Trophoblast cell (in vitro differentiated cells and primary cell): ENCODE results near the gene COL23A1.
"Not testable (repeated sequence)": the region's sequence is repeated elsewhere in the genome, so short reads cannot be mapped to it uniquely, and the experiment has no call there.

Experiments used
- DNase-seq, 2 donors: peaks; one replicate each; pipeline ENCODE4 v3.0.0-alpha.2; 2016
- H2AFZ ChIP-seq: 2 replicates; pipeline ENCODE4 v1.6.1; 2013; ENCODE audit warnings: low read length, moderate library complexity, mild to moderate bottlenecking; ENCODE audit not compliant: insufficient read depth, poor library complexity
- H2AK5ac ChIP-seq: 2 replicates; pipeline ENCODE4 v1.6.1; 2013; ENCODE audit warnings: mild to moderate bottlenecking, low read length
- H2BK120ac ChIP-seq: 2 replicates; pipeline ENCODE4 v1.6.1; 2013; ENCODE audit warnings: low read length, mild to moderate bottlenecking, moderate library complexity; ENCODE audit not compliant: insufficient read depth, poor library complexity
- H2BK12ac ChIP-seq: 2 replicates; pipeline ENCODE4 v1.6.1; 2013; ENCODE audit warnings: mild to moderate bottlenecking, low read length, moderate library complexity
- H2BK5ac ChIP-seq: 2 replicates; pipeline ENCODE4 v1.6.1; 2013; ENCODE audit warnings: low read length, low read depth, moderate library complexity, mild to moderate bottlenecking; ENCODE audit not compliant: poor library complexity
- H3K14ac ChIP-seq: 2 replicates; pipeline ENCODE4 v1.6.1; 2013; ENCODE audit warnings: mild to moderate bottlenecking, low read length
- H3K18ac ChIP-seq: 2 replicates; pipeline ENCODE4 v1.6.1; 2013; ENCODE audit warnings: mild to moderate bottlenecking, low read length
- H3K23ac ChIP-seq: 2 replicates; pipeline ENCODE4 v1.6.1; 2013; ENCODE audit warnings: low read length
- H3K27ac ChIP-seq: 2 replicates; pipeline ENCODE4 v1.5.1; 2013; ENCODE audit warnings: low read depth, mild to moderate bottlenecking, inconsistent platforms, low read length, moderate library complexity
- H3K27me3 ChIP-seq: 2 replicates; pipeline ENCODE4 v1.6.1; 2013; ENCODE audit warnings: inconsistent platforms, mild to moderate bottlenecking, low read length, moderate library complexity; ENCODE audit not compliant: insufficient read depth
- H3K36me3 ChIP-seq, 2 experiments: 1 replicate in 1 of 2; 2 replicates in 1 of 2; pipeline ENCODE4 v1.6.1; 2013; ENCODE audit warnings: low read length in 2 of 2, mild to moderate bottlenecking in 2 of 2, moderate library complexity in 1 of 2; ENCODE audit not compliant: insufficient read depth in 2 of 2, control insufficient read depth in 1 of 2
- H3K4ac ChIP-seq: 2 replicates; pipeline ENCODE4 v1.6.1; 2013; ENCODE audit warnings: low read depth, mild to moderate bottlenecking, low read length, moderate library complexity
- H3K4me1 ChIP-seq, 2 experiments: 1 replicate in 1 of 2; 2 replicates in 1 of 2; pipeline ENCODE4 v1.6.1; 2013; ENCODE audit warnings: low read length in 2 of 2, mild to moderate bottlenecking in 2 of 2, moderate library complexity in 1 of 2; ENCODE audit not compliant: insufficient read depth in 2 of 2, control insufficient read depth in 1 of 2
- H3K4me2 ChIP-seq: 2 replicates; pipeline ENCODE4 v1.6.1; 2013; ENCODE audit warnings: inconsistent platforms, mild to moderate bottlenecking, low read length, moderate library complexity
- H3K4me3 ChIP-seq: 2 replicates; pipeline ENCODE4 v1.5.1; 2013; ENCODE audit warnings: mild to moderate bottlenecking, low read depth, low read length, inconsistent platforms
- H3K79me1 ChIP-seq: one replicate; pipeline ENCODE4 v1.6.1; 2013; ENCODE audit warnings: low read length
- H3K79me2 ChIP-seq: 2 replicates; pipeline ENCODE4 v1.6.1; 2013; ENCODE audit warnings: low read length, mild to moderate bottlenecking; ENCODE audit not compliant: control insufficient read depth, insufficient read depth, poor library complexity
- H3K9ac ChIP-seq: 2 replicates; pipeline ENCODE4 v1.6.1; 2013; ENCODE audit warnings: mild to moderate bottlenecking, low read length
- H3K9me3 ChIP-seq: 2 replicates; pipeline ENCODE4 v1.6.1; 2013; ENCODE audit warnings: low read depth, mild to moderate bottlenecking, control low read depth, inconsistent platforms, low read length; ENCODE audit not compliant: insufficient read depth
- H4K12ac ChIP-seq: 2 replicates; pipeline ENCODE4 v1.6.1; 2013; ENCODE audit warnings: low read depth, mild to moderate bottlenecking, low read length, moderate library complexity
- H4K8ac ChIP-seq: 2 replicates; pipeline ENCODE4 v1.6.1; 2013; ENCODE audit warnings: low read depth, mild to moderate bottlenecking, low read length, moderate library complexity
- H4K91ac ChIP-seq: one replicate; pipeline ENCODE4 v1.6.1; 2013; ENCODE audit warnings: low read depth, mild to moderate bottlenecking, low read length, moderate library complexity
- WGBS: extraction: QIAGEN DNeasy Blood & Tissue Kit; methylation state at CpG from one replicate; pipeline ENCODE4 v1.1.7; 2013; ENCODE audit warnings: missing lambda C conversion rate; ENCODE audit not compliant: insufficient read length, insufficient coverage; ENCODE audit errors: extremely low coverage; 5-methylcytosine and 5-hydroxymethylcytosine counted together

The COL23A1 gene

DNA sequence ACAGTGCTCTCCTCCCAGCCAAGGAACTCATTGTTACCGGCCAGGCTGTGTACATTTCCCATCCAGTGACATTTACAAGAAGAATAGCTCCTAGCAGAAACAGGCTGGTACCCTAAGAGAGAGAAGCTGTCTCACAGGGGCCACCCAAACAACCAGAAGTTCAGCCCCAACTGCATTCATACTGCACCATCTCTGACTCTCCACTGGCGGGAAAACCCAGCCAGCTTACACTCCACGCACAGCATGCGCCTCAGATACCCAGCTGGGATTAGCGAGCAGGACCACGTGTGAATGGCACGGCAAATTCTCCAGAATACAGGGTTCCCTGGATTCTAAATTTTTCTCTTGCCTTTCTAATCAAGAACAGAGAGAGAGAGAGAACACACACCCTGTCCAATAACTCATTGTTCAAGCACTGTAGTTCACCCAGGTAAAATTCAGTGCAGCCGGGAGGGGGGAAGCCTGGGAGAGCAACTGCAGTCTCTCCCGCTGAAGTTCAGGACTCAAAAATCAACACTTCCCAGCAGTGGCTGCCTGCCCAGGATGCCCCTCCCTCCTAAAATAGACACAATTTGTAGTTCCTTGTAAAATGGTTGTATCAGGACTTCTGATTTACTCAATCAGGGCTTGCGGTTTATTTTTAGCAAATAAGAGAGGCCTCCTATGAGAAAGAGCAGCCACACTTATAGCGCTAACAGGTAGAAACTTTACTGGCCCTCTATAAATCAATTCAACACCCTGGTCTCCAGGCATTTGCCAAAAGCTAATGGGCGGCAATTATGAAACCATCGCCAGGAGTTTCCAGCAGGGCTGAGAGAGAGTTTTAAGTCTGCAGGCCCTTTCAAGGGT lies 2.2 kb downstream of the COL23A1 start:
- H3K23ac ChIP-seq: no peak overlapping the region
- no peak overlapping the region for H4K91ac ChIP-seq
- H4K12ac ChIP-seq: no peak overlapping the region
- peaks cover 6 to 10% of the 10 kb centered on the region in 2 experiments for H3K4me1 ChIP-seq
- no peak overlapping the region for H2BK120ac ChIP-seq
- no peaks in the 10 kb centered on the region for H3K79me2 ChIP-seq
- no peak overlapping the region for H3K4ac ChIP-seq
- no peak overlapping the region for H3K9ac ChIP-seq
- no peak overlapping the region for H2AFZ ChIP-seq
- no peak overlapping the region for H4K8ac ChIP-seq
- H3K4me2 ChIP-seq: no peak overlapping the region
- H2AK5ac ChIP-seq: no peak overlapping the region
- no CpG with 5 or more reads among the region's 13 CpGs for WGBS
- no peak overlapping the region for H3K27ac ChIP-seq
- peaks cover 8% of the 10 kb centered on the region for H3K9me3 ChIP-seq
- DNase-seq: no peak
- no peak overlapping the region for H3K4me3 ChIP-seq
- peaks cover 17% of the 10 kb centered on the region for H3K27me3 ChIP-seq
- H3K18ac ChIP-seq: no peak overlapping the region
- no peak overlapping the region for H2BK12ac ChIP-seq
- H3K79me1 ChIP-seq: no peaks in the 10 kb centered on the region
- no peaks in the 10 kb centered on the region for H3K36me3 ChIP-seq
- no peak overlapping the region for H3K14ac ChIP-seq
- no peak overlapping the region for H2BK5ac ChIP-seq

DNA sequence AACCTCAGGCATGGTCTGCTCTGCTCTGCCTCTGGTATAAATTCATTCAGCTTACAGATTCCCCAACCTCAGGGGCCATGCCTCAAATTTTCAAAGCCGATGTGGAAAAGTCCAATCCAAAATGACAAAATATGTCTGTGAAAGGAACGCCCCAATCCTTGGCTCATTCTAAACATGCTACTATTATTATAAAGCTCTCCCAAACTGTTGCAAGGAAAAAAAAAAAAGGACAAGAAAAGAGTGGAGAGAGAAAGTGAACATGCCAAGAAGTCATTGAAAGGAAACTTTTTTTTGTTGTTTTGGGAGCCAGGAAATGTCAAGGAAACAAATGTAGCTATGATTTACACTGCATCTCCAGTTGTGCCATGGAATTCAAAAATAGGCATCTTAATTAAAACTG lies 3.8 kb downstream of the COL23A1 start:
- Histone ChIP-seq H3K4me1 (peaks cover 6 to 10% of the 10 kb centered on the region in 2 experiments), H2AFZ (no peak overlapping the region), H3K36me3 (no peaks in the 10 kb centered on the region), H4K8ac (no peak overlapping the region), H3K27ac (no peak overlapping the region), H3K14ac (no peak overlapping the region), H3K4me3 (no peak overlapping the region), H3K4me2 (no peak overlapping the region), H3K79me1 (no peaks in the 10 kb centered on the region), H2BK12ac (no peak overlapping the region), H3K79me2 (no peaks in the 10 kb centered on the region), H3K18ac (no peak overlapping the region), H3K9me3 (peaks cover 8% of the 10 kb centered on the region), H3K23ac (no peak overlapping the region), H4K12ac (no peak overlapping the region), H2AK5ac (no peak overlapping the region), H2BK120ac (no peak overlapping the region), H2BK5ac (no peak overlapping the region), H4K91ac (no peak overlapping the region), H3K4ac (no peak overlapping the region), H3K27me3 (peaks cover 17% of the 10 kb centered on the region), H3K9ac (no peak overlapping the region)
- no peak for DNase-seq
- WGBS: no CpG with 5 or more reads among the region's 2 CpGs

DNA sequence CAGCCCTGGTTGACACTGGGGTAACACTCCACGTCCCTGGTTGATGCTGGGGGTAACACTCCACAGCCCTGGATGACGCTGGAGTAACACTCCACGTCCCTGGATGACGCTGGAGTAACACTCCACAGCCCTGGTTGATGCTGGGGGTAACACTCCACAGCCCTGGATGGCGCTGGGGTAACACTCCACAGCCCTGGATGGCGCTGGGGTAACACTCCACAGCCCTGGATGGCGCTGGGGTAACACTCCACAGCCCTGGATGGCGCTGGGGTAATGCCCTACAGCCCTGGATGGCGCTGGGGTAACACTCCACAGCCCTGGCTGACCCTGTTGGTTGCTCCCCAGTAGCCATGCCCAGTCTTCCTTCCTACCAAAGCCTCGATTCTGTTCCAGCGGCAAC lies 4.8 kb downstream of the COL23A1 start:
- DNase-seq: peak in 1 of 2 donors; percentile 6

DNA sequence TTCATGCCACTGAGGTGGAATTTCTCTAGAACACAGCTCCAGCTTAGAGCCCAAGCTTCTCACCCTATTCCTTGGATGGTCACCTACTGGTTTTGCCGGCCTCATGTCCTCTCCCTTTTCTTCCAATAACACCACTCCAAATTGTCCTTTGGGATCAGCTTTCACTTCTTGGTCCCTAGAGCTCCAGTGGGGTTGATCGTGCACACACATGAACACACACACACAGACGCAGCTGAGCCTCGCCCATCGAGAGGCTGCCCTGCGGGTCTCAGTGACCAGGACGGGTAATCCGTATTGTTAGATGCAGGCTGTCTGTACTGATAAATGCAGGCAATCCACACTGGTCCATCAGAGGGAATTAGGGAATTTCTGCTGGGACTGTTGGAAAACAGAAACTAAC lies 6.9 kb downstream of the COL23A1 start:
- Histone ChIP-seq H2AK5ac (no peak overlapping the region), H3K4me2 (no peak overlapping the region), H3K14ac (no peak overlapping the region), H3K4me1 (no peaks in the 10 kb centered on the region), H3K4ac (no peak overlapping the region), H2BK5ac (no peak overlapping the region), H3K9ac (no peak overlapping the region), H2BK120ac (no peak overlapping the region), H3K4me3 (no peak overlapping the region), H3K79me2 (no peaks in the 10 kb centered on the region), H3K9me3 (peaks cover 3% of the 10 kb centered on the region), H3K36me3 (no peaks in the 10 kb centered on the region), H3K27me3 (peaks cover 5% of the 10 kb centered on the region), H2AFZ (no peak overlapping the region), H4K12ac (no peak overlapping the region), H3K23ac (no peak overlapping the region), H2BK12ac (no peak overlapping the region), H3K18ac (no peak overlapping the region), H4K8ac (no peak overlapping the region), H3K79me1 (no peaks in the 10 kb centered on the region), H3K27ac (no peak overlapping the region), H4K91ac (no peak overlapping the region)
- no peak for DNase-seq
- WGBS: no CpG with 5 or more reads among the region's 8 CpGs

More for the DNA sequence above, 4.8 kb downstream of the COL23A1 start:
- not testable (repeated sequence) for H2BK120ac ChIP-seq, H4K12ac ChIP-seq, H3K4me1 ChIP-seq, H3K27ac ChIP-seq, H2BK5ac ChIP-seq, H3K4ac ChIP-seq, H3K79me1 ChIP-seq, H3K79me2 ChIP-seq, H3K9me3 ChIP-seq, H3K18ac ChIP-seq, H3K14ac ChIP-seq, H4K91ac ChIP-seq, H3K23ac ChIP-seq, H3K4me2 ChIP-seq, H3K36me3 ChIP-seq, H2BK12ac ChIP-seq, H3K9ac ChIP-seq, H2AFZ ChIP-seq, H2AK5ac ChIP-seq, H4K8ac ChIP-seq
- peak overlapping the region; percentile 0 for H3K4me3 ChIP-seq
- WGBS: no CpG with 5 or more reads among the region's 11 CpGs
- H3K27me3 ChIP-seq: peaks cover 17% of the 10 kb centered on the region
